Measurements from ENCODE around the gene FRMD8. TPM values are rescaled to one million over a fixed set of nuclear protein-coding genes. Genes with fewer than 3 reads are reported as not detected.

Gene FRMD8
- total and polyA plus RNA-seq, 2 of the 4 experiments (the other 2 are of a cell fraction) = 11.3 to 19.8 TPM

DNA sequence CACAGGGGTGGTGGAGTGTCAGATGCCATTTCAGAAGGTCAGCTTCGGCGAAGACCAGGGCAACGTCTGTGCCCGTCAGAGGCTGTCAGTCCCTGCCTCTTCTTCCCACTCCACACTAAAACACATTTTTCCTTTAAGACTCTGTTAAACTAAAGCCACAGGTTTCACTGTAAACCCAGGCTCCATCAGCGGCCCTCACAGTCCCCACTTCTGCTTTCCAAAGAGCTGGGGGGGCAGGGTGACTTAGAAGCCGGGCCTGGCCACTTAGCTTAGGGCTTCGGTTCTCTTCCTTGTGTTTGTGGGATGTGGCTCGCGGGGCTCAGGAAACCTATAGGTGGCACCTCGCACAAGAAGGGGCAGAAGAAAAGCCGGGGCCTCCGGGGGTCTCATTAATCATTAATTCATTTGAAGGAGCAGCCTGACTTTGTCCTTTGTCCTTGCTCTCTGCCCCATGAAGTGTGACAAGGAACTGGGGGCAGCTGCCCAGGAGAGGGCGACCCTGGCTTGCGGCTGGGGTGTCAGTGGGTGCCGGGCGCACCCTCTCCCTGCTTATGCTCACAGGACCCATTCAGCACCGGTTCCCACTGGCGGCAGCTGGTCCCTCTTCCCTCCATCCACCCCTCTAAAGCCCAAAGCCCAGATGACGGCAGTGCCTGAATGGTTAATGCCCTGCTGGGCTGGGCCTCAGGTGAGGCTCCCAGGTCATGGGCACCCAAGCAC is 8.1 kb upstream of the FRMD8 start:
- Histone ChIP-seq H2AK5ac (ENCODE audit: low read depth, low read length) (peak overlapping the region; percentile 3; the same call in 1 of the 2 replicates), H2BK15ac (ENCODE audit: low read depth, low read length) (no peak overlapping the region), H2BK20ac (ENCODE audit: low read depth, low read length) (no peak overlapping the region), H3K9ac (ENCODE audit: low read depth, low read length) (no peak overlapping the region), H4K20me1 (ENCODE audit: insufficient read depth, low read length) (peaks cover 6% of the 10 kb centered on the region), H3K36me3 (ENCODE audit: control insufficient read depth, insufficient read depth, low read length) (no peaks in the 10 kb centered on the region), H3K23ac (ENCODE audit: low read depth, low read length) (no peak overlapping the region; the same call in 1 of the 2 replicates), H3K27ac (ENCODE audit: insufficient read depth, low read length) (no peak overlapping the region), H3K4me1 (ENCODE audit: control insufficient read depth, insufficient read depth, low read length) (peaks cover 11% of the 10 kb centered on the region), H3K56ac (ENCODE audit: extremely low read depth, insufficient read depth, low read length) (no peak overlapping the region), H3K79me1 (ENCODE audit: low read depth in 1 of 2, low read length in 2 of 2) (peaks cover 4 to 30% of the 10 kb centered on the region in 2 experiments; a peak in 2 of 4 replicates), H3K14ac (replicated peaks; ENCODE audit: low read depth, low read length) (no peak overlapping the region), H4K91ac (ENCODE audit: insufficient read depth, low read depth, low read length) (no peak overlapping the region), H3K4me2 (ENCODE audit: low read depth, low read length) (no peak overlapping the region), H4K8ac (ENCODE audit: low read depth in 2 of 2, low read length in 2 of 2) (no peak overlapping the region), H2BK120ac (ENCODE audit: low read depth, low read length) (no peak overlapping the region), H3K9me3 (ENCODE audit: control insufficient read depth, insufficient read depth, low read length) (no peaks in the 10 kb centered on the region), H3K18ac (ENCODE audit: low read depth, low read length) (no peak overlapping the region), H4K5ac (ENCODE audit: low read depth, low read length) (no peak overlapping the region), H2BK5ac (ENCODE audit: low read depth, low read length, poor library complexity, severe bottlenecking) (no peak overlapping the region), H3K4ac (ENCODE audit: low read depth, low read length) (no peak overlapping the region; the same call in 1 of the 2 replicates), H3K27me3 (ENCODE audit: control insufficient read depth, insufficient read depth, low read length) (no peaks in the 10 kb centered on the region), H3K9me1 (ENCODE audit: insufficient read depth, low read length) (peaks cover 13% of the 10 kb centered on the region; the same call in 1 of the 2 replicates), H2AK9ac (replicated peaks; ENCODE audit: low read depth, low read length, poor library complexity) (no peak overlapping the region), H2AFZ (replicated peaks; ENCODE audit: low read length, poor library complexity) (no peak overlapping the region), H3K4me3 (ENCODE audit: insufficient read depth, low read depth, low read length) (no peak overlapping the region)
- BruUV-seq (replicated peaks) = no TSS peak
- DNase-seq = no peak
- ChIA-PET POLR2A (ENCODE audit: unreplicated experiment) (no interaction called here), CTCF (interaction anchor here (0.5 kb wide), 1 partner anchor 82 kb away, joined by 3 read pairs; no protein-coding TSS in a partner anchor)
- intact Hi-C loops (cut with micrococcal nuclease) = no loop called here
- in situ Hi-C loops (cut with MboI; ENCODE audit: low sequenced_read_pairs) = no loop called here
- dilution Hi-C loops (cut with HindIII; ENCODE audit: low sequenced_read_pairs, unreplicated experiment) = no loop called here
- TF ChIP-seq, protein P1, sequence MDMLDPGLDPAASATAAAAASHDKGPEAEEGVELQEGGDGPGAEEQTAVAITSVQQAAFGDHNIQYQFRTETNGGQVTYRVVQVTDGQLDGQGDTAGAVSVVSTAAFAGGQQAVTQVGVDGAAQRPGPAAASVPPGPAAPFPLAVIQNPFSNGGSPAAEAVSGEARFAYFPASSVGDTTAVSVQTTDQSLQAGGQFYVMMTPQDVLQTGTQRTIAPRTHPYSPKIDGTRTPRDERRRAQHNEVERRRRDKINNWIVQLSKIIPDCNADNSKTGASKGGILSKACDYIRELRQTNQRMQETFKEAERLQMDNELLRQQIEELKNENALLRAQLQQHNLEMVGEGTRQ (IDR thresholded peaks at IDR 0.05; ENCODE audit: low read depth, low read length) = no peak
- TF ChIP-seq NFE2L2 (IDR thresholded peaks at IDR 0.05; ENCODE audit: low read depth, low read length) = no peak
- no peak for TF ChIP-seq BHLHE40 (IDR thresholded peaks at IDR 0.05; ENCODE audit: low read depth, low read length)
- TF ChIP-seq FOS (IDR thresholded peaks at IDR 0.05; ENCODE audit: low read depth, low read length) = no peak
- TF ChIP-seq, protein P2, sequence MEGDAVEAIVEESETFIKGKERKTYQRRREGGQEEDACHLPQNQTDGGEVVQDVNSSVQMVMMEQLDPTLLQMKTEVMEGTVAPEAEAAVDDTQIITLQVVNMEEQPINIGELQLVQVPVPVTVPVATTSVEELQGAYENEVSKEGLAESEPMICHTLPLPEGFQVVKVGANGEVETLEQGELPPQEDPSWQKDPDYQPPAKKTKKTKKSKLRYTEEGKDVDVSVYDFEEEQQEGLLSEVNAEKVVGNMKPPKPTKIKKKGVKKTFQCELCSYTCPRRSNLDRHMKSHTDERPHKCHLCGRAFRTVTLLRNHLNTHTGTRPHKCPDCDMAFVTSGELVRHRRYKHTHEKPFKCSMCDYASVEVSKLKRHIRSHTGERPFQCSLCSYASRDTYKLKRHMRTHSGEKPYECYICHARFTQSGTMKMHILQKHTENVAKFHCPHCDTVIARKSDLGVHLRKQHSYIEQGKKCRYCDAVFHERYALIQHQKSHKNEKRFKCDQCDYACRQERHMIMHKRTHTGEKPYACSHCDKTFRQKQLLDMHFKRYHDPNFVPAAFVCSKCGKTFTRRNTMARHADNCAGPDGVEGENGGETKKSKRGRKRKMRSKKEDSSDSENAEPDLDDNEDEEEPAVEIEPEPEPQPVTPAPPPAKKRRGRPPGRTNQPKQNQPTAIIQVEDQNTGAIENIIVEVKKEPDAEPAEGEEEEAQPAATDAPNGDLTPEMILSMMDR (conservative IDR thresholded peaks at IDR 0.05; ENCODE audit: low read depth, low read length) = 0 out of 2 replicates have a peak, but pooled peaks have one; percentile 12
- TF ChIP-seq MAFK (IDR thresholded peaks at IDR 0.05; ENCODE audit: low read depth, low read length) = no peak
- peak; percentile 4; the same call in 1 of the 2 replicates for TF ChIP-seq RAD21 (IDR thresholded peaks at IDR 0.05; ENCODE audit: low read length)
- no peak for TF ChIP-seq POLR2A (IDR thresholded peaks at IDR 0.05; ENCODE audit: low read depth, low read length)
- TF ChIP-seq SMC3 (IDR thresholded peaks at IDR 0.05; ENCODE audit: low read depth, low read length) = no peak
- no peak for TF ChIP-seq MXI1 (IDR thresholded peaks at IDR 0.05; ENCODE audit: borderline replicate concordance, low read depth, low read length)
- no peak for TF ChIP-seq CHD1 (IDR thresholded peaks at IDR 0.05; ENCODE audit: low read depth, low read length)
- no peak for TF ChIP-seq CEBPB (IDR thresholded peaks at IDR 0.05; ENCODE audit: low read depth, low read length)
- WGBS, 2 experiments (ENCODE audit: extremely low coverage in 2 of 2, insufficient read length in 1 of 2) = no CpG with 5 or more reads among the region's 19 CpGs
- ATAC-seq (ENCODE audit: low read depth) = no peak

Measured in IMR-90 (cell line).